Stimulated activated CD8-positive, alpha-beta memory T cell treated with anti-CD3 and anti-CD28 coated beads, Interleukin-15, amount 100 ng/mL, for 24 hours (primary cell): Measurements from ENCODE around the gene SPNS3.

Experiments used
- DNase-seq: peaks from one replicate; pipeline ENCODE4 v3.0.0-alpha.2; 2020; ENCODE audit warnings: low read depth

SPNS3 gene

GRCh38 chr17:4490109-4490591 lies 56.4 kb downstream of the SPNS3 start:
- DNase-seq: no peak

GRCh38 chr17:4490637-4491061 lies 56.9 kb downstream of the SPNS3 start:
- no peak for DNase-seq

- no peak for DNase-seq
Observed at GRCh38 chr17:4492721-4493561, 59.2 kb downstream of the SPNS3 start.

GRCh38 chr17:4497101-4497824 lies 63.5 kb downstream of the SPNS3 start:
- DNase-seq: no peak

GRCh38 chr17:4498461-4499397 lies 65.0 kb downstream of the SPNS3 start, which contains the start of gene SPNS2:
SPNS2 (plus strand) TSS chr17:4498881; CDS start chr17:4499048, 167 bp downstream.
- DNase-seq: peak; percentile 40

- no peak for DNase-seq
Observed at GRCh38 chr17:4499431-4500190, 65.9 kb downstream of the SPNS3 start.

- DNase-seq: no peak
Observed at GRCh38 chr17:4500191-4500571, 66.4 kb downstream of the SPNS3 start.

GRCh38 chr17:4501295-4501949 lies 67.7 kb downstream of the SPNS3 start:
- no peak for DNase-seq

- DNase-seq: no peak
Observed at GRCh38 chr17:4502466-4503154, 68.9 kb downstream of the SPNS3 start.

GRCh38 chr17:4503283-4504025 lies 69.7 kb downstream of the SPNS3 start:
- no peak for DNase-seq

- no peak for DNase-seq
Observed at GRCh38 chr17:4504188-4504587, 70.4 kb downstream of the SPNS3 start.

- no peak for DNase-seq
Observed at GRCh38 chr17:4505187-4505586, 71.4 kb downstream of the SPNS3 start.

- DNase-seq: no peak
Observed at GRCh38 chr17:4506175-4506813, 72.6 kb downstream of the SPNS3 start.

GRCh38 chr17:4506892-4507291 lies 73.2 kb downstream of the SPNS3 start:
- DNase-seq: no peak

GRCh38 chr17:4507361-4508111 lies 73.8 kb downstream of the SPNS3 start:
- no peak for DNase-seq

- DNase-seq: no peak
Observed at GRCh38 chr17:4508207-4508606, 74.5 kb downstream of the SPNS3 start.

GRCh38 chr17:4509401-4509800 lies 75.7 kb downstream of the SPNS3 start:
- no peak for DNase-seq
